PC-9 (cell line): Measurements from ENCODE around the gene SPAG5.

Experiments
- EZH2 ChIP-seq: fragments of 200-600 bp; sonication (generic); IDR thresholded peaks from 2 replicates; pipeline ENCODE4 v1.8.0; 2017; ENCODE audit warnings: antibody characterized with exemption, low read depth
- TF ChIP-seq, protein P1 (sequence below): fragments of 200-600 bp; sonication (generic); conservative IDR thresholded peaks from 2 replicates; pipeline ENCODE4 v1.6.1; 2017; ENCODE audit warnings: mixed run types, antibody characterized with exemption, mild to moderate bottlenecking, moderate library complexity

DNA sequence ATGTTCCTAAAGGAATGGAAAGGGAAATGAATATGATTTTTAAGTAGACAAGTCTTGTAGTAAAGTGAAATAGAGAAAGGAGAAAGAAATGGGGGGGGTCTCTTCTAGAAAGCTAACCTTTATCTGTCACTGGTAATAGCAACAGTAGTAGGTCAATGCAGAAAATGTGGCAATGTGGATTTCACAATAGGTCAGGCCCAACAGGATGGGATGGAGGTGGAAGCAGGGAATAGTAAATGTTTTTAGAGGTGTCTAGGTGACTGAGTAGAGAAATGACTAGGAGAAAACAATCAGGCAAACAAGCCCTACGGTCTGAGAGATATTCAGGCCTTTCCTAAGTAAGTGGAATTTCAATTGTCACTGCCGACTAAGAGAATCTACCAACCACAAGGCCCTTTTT lies 21.2 kb upstream of the SPAG5 start:
- no peak for TF ChIP-seq EZH2
- TF ChIP-seq, protein P1, sequence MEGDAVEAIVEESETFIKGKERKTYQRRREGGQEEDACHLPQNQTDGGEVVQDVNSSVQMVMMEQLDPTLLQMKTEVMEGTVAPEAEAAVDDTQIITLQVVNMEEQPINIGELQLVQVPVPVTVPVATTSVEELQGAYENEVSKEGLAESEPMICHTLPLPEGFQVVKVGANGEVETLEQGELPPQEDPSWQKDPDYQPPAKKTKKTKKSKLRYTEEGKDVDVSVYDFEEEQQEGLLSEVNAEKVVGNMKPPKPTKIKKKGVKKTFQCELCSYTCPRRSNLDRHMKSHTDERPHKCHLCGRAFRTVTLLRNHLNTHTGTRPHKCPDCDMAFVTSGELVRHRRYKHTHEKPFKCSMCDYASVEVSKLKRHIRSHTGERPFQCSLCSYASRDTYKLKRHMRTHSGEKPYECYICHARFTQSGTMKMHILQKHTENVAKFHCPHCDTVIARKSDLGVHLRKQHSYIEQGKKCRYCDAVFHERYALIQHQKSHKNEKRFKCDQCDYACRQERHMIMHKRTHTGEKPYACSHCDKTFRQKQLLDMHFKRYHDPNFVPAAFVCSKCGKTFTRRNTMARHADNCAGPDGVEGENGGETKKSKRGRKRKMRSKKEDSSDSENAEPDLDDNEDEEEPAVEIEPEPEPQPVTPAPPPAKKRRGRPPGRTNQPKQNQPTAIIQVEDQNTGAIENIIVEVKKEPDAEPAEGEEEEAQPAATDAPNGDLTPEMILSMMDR: no peak
